ENCODE data around the gene B3GALT5.

DNA sequence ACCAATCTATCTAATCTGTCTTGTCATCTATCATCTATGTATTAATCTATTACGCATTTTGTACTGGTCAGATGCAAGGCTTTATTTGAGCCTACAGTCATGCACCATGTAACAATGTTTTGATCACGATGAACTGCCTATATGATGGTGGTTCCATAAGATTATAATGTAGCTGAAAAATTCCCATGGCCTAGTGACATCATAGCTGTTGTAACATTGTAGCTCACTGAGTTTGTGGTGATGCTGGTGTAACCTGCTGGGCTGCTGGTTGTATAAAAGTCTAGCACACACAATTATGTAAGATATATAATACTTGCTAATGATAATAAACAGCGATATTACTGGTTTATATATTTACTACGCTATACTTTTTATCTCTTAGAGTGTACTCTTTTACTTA is 67.5 kb downstream of the B3GALT5 start:
- TF ChIP-seq, protein P1, sequence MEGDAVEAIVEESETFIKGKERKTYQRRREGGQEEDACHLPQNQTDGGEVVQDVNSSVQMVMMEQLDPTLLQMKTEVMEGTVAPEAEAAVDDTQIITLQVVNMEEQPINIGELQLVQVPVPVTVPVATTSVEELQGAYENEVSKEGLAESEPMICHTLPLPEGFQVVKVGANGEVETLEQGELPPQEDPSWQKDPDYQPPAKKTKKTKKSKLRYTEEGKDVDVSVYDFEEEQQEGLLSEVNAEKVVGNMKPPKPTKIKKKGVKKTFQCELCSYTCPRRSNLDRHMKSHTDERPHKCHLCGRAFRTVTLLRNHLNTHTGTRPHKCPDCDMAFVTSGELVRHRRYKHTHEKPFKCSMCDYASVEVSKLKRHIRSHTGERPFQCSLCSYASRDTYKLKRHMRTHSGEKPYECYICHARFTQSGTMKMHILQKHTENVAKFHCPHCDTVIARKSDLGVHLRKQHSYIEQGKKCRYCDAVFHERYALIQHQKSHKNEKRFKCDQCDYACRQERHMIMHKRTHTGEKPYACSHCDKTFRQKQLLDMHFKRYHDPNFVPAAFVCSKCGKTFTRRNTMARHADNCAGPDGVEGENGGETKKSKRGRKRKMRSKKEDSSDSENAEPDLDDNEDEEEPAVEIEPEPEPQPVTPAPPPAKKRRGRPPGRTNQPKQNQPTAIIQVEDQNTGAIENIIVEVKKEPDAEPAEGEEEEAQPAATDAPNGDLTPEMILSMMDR (optimal IDR thresholded peaks at IDR 0.05 in 1 of 3, IDR thresholded peaks at IDR 0.05 in 1 of 3, conservative IDR thresholded peaks at IDR 0.05 in 1 of 3; ENCODE audit: extremely low read depth in 1 of 3, insufficient read depth in 2 of 3, low read length in 3 of 3): no peak
- TF ChIP-seq EZH2 (IDR thresholded peaks at IDR 0.05; ENCODE audit: low read length): no peak
